ENCODE measurements around the gene NDFIP2.

The NDFIP2 gene

GRCh38 chr13:79448413-79448812 is 32.5 kb upstream of the NDFIP2 start:
- no peak for TF ChIP-seq CTCF (conservative IDR thresholded peaks at IDR 0.05; ENCODE audit: low read depth, low read length)
- H3K27me3 ChIP-seq (ENCODE audit: insufficient read depth, low read depth): no peaks in the 10 kb centered on the region
- H2AFZ ChIP-seq (ENCODE audit: low read depth): no peak overlapping the region
- H3K4me1 ChIP-seq (ENCODE audit: low read depth, poor library complexity, severe bottlenecking): no peaks in the 10 kb centered on the region
- H3K4me2 ChIP-seq: no peak overlapping the region
- H3K9ac ChIP-seq: no peak overlapping the region
- H3K79me2 ChIP-seq (ENCODE audit: insufficient read depth, low read depth): no peaks in the 10 kb centered on the region
- H3K4me3 ChIP-seq (IDR thresholded peaks at IDR 0.05; ENCODE audit: insufficient read depth, low read depth, low read length): no peak overlapping the region
- H3K27ac ChIP-seq: no peak overlapping the region
- H3K36me3 ChIP-seq (ENCODE audit: insufficient read depth): no peaks in the 10 kb centered on the region
- H4K20me1 ChIP-seq (ENCODE audit: insufficient read depth): no peaks in the 10 kb centered on the region

- H4K20me1 ChIP-seq (ENCODE audit: insufficient read depth): no peaks in the 10 kb centered on the region
- no peak overlapping the region for H2AFZ ChIP-seq (ENCODE audit: low read depth)
- no peak overlapping the region for H3K27ac ChIP-seq
- H3K9ac ChIP-seq: no peak overlapping the region
- H3K79me2 ChIP-seq (ENCODE audit: insufficient read depth, low read depth): no peaks in the 10 kb centered on the region
- H3K4me1 ChIP-seq (ENCODE audit: low read depth, poor library complexity, severe bottlenecking): no peaks in the 10 kb centered on the region
- H3K27me3 ChIP-seq (ENCODE audit: insufficient read depth, low read depth): no peaks in the 10 kb centered on the region
- H3K36me3 ChIP-seq (ENCODE audit: insufficient read depth): no peaks in the 10 kb centered on the region
- no peak overlapping the region for H3K4me3 ChIP-seq (IDR thresholded peaks at IDR 0.05; ENCODE audit: insufficient read depth, low read depth, low read length)
- TF ChIP-seq CTCF (conservative IDR thresholded peaks at IDR 0.05; ENCODE audit: low read depth, low read length): no peak
- H3K4me2 ChIP-seq: no peak overlapping the region
Observed at GRCh38 chr13:79450110-79450509, 30.8 kb upstream of the NDFIP2 start.

GRCh38 chr13:79451500-79451962 is 29.4 kb upstream of the NDFIP2 start:
- Histone ChIP-seq H3K4me3 (IDR thresholded peaks at IDR 0.05; ENCODE audit: insufficient read depth, low read depth, low read length) (no peak overlapping the region), H4K20me1 (ENCODE audit: insufficient read depth) (no peaks in the 10 kb centered on the region), H2AFZ (ENCODE audit: low read depth) (no peak overlapping the region), H3K36me3 (ENCODE audit: insufficient read depth) (no peaks in the 10 kb centered on the region), H3K79me2 (ENCODE audit: insufficient read depth, low read depth) (no peaks in the 10 kb centered on the region), H3K4me2 (no peak overlapping the region), H3K9ac (no peak overlapping the region), H3K27ac (no peak overlapping the region), H3K4me1 (ENCODE audit: low read depth, poor library complexity, severe bottlenecking) (no peaks in the 10 kb centered on the region), H3K27me3 (ENCODE audit: insufficient read depth, low read depth) (no peaks in the 10 kb centered on the region)
- TF ChIP-seq CTCF (conservative IDR thresholded peaks at IDR 0.05; ENCODE audit: low read depth, low read length): no peak

- Histone ChIP-seq H4K20me1 (ENCODE audit: insufficient read depth) (no peaks in the 10 kb centered on the region), H2AFZ (ENCODE audit: low read depth) (no peak overlapping the region), H3K27me3 (ENCODE audit: insufficient read depth, low read depth) (no peaks in the 10 kb centered on the region), H3K4me2 (no peak overlapping the region), H3K27ac (no peak overlapping the region), H3K79me2 (ENCODE audit: insufficient read depth, low read depth) (no peaks in the 10 kb centered on the region), H3K9ac (no peak overlapping the region), H3K36me3 (ENCODE audit: insufficient read depth) (no peaks in the 10 kb centered on the region), H3K4me3 (IDR thresholded peaks at IDR 0.05; ENCODE audit: insufficient read depth, low read depth, low read length) (no peak overlapping the region), H3K4me1 (ENCODE audit: low read depth, poor library complexity, severe bottlenecking) (no peaks in the 10 kb centered on the region)
- no peak for TF ChIP-seq CTCF (conservative IDR thresholded peaks at IDR 0.05; ENCODE audit: low read depth, low read length)
Observed at GRCh38 chr13:79452239-79452913, 28.6 kb upstream of the NDFIP2 start.

All from KMS-11 (cell line).